HG03460 (cell line): Measurements from ENCODE around the gene CYP27C1.
"Not testable (repeated sequence)": the region's sequence is repeated elsewhere in the genome, so short reads cannot be mapped to it uniquely, and the experiment has no call there.

Experiments used
- ATAC-seq: cut with Tn5 transposase; IDR thresholded peaks from one replicate; pipeline ENCODE4 v1.9.1; 2021; ENCODE audit not compliant: unreplicated experiment

CYP27C1 gene

GRCh38 chr2:127175041-127175721 lies 44.9 kb downstream of the CYP27C1 start:
- no peak for ATAC-seq

GRCh38 chr2:127174640-127175039 lies 45.5 kb downstream of the CYP27C1 start:
- no peak for ATAC-seq

GRCh38 chr2:127174136-127174535 lies 46.0 kb downstream of the CYP27C1 start:
- no peak for ATAC-seq

GRCh38 chr2:127173057-127173456 lies 47.0 kb downstream of the CYP27C1 start:
- no peak for ATAC-seq

- ATAC-seq, result no peak
Measured at GRCh38 chr2:127172306-127172705, 47.8 kb downstream of the CYP27C1 start.

- no peak for ATAC-seq
Measured at GRCh38 chr2:127170452-127171197, 49.5 kb downstream of the CYP27C1 start.

GRCh38 chr2:127170021-127170420 lies 50.1 kb downstream of the CYP27C1 start:
- no peak for ATAC-seq

- no peak for ATAC-seq
Measured at GRCh38 chr2:127169066-127169660, 50.9 kb downstream of the CYP27C1 start.

- ATAC-seq, result no peak
Measured at GRCh38 chr2:127166231-127166860, 53.8 kb downstream of the CYP27C1 start.

- no peak for ATAC-seq
Measured at GRCh38 chr2:127165539-127165935, 54.6 kb downstream of the CYP27C1 start.

GRCh38 chr2:127164761-127165538 lies 55.1 kb downstream of the CYP27C1 start:
- ATAC-seq, result no peak

GRCh38 chr2:127163921-127164320 lies 56.2 kb downstream of the CYP27C1 start:
- ATAC-seq, result no peak

GRCh38 chr2:127163090-127163406 lies 57.1 kb downstream of the CYP27C1 start:
- ATAC-seq, result not testable (repeated sequence)

- ATAC-seq, result no peak
Measured at GRCh38 chr2:127162261-127163089, 57.6 kb downstream of the CYP27C1 start.

GRCh38 chr2:127161176-127162136 lies 58.6 kb downstream of the CYP27C1 start:
- no peak for ATAC-seq

- no peak for ATAC-seq
Measured at GRCh38 chr2:127160676-127161075, 59.4 kb downstream of the CYP27C1 start.

- ATAC-seq, result no peak
Measured at GRCh38 chr2:127159543-127159942, 60.6 kb downstream of the CYP27C1 start.

- ATAC-seq, result no peak
Measured at GRCh38 chr2:127158614-127159290, 61.3 kb downstream of the CYP27C1 start.
